Fibroblast of skin of left biceps (primary cell): ENCODE measurements around the gene CBARP.
A peak's percentile ranks its signal among the peaks of the same experiment; 100 is the strongest.

Source experiments
- DNase-seq, 2 experiments: peaks; one replicate each; pipeline ENCODE4 v3.0.0-alpha.2; 2013; ENCODE audit warnings: low read depth in 2 of 2

CBARP gene

GRCh38 chr19:1275260-1275975, 37.6 kb upstream of the CBARP start, which contains the start of gene FAM174C:
TSS of gene FAM174C (plus strand) at chr19:1275530. CDS start at chr19:1275550, 20 bp downstream.
- peak; percentile 91 to 92 for DNase-seq

DNA sequence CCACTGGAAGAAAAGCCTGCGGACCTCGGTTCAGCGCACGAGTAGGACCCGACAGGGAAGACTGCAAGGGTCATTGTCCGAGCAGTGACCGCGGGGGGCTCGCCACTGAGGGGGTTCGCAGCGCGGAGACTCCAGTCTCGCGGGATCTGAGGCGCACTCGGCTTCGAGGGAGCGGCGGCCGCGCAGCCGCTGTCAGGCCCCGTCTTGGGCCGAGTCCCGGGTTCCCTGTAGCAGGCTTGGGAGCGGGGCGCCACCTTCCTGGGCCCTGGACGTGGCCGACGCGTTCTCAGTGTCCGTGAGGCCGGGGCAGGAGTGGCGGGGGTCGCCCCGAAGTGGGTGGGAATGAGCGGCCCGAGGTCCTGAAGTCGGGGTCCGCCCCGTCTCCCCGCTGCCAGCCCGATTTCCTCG, 37.1 kb upstream of the CBARP start:
- DNase-seq, result no peak

- DNase-seq, result no peak
Measured at GRCh38 chr19:1274081-1274851, 36.5 kb upstream of the CBARP start.

DNA sequence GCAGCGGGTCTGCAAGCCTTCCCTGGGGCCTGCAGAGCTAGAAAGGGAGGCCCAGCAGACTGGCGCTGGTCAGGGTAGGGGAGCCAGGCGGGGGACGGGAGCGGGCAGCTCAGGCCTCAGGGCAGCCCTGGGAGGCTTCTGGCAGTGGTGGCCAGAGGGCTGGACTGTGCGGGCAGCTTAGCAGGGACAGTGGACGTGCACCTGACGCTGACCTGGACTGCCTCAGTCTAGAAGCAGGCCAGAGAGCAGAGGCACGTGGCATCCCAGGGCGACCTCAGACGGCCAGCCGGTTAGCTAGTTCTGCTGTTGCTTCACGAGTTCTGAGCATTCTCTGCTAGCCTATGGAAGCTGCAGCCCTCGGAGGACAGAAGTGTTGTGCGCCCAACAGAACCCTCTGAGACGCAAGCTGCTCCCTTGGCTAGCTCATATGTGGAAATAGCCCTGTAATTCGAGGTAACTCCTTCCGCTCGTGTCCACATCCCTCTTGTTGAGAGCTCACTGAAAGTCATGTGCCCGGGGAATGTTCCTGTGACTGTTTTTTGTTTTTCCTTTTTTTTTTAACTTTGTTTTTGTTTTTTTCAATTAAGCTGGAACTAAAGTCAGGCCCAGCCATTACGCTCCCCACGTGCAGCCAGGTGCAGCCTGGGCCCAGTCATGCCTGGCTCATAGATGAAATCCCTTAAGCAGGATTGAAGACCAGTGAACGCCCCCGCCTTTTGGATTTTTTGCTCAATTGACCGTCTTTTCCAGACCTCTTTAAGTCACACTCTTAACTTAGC, 35.6 kb upstream of the CBARP start:
- no peak for DNase-seq

- DNase-seq, result no peak
Measured at GRCh38 chr19:1272423-1273262, 34.8 kb upstream of the CBARP start.

DNA sequence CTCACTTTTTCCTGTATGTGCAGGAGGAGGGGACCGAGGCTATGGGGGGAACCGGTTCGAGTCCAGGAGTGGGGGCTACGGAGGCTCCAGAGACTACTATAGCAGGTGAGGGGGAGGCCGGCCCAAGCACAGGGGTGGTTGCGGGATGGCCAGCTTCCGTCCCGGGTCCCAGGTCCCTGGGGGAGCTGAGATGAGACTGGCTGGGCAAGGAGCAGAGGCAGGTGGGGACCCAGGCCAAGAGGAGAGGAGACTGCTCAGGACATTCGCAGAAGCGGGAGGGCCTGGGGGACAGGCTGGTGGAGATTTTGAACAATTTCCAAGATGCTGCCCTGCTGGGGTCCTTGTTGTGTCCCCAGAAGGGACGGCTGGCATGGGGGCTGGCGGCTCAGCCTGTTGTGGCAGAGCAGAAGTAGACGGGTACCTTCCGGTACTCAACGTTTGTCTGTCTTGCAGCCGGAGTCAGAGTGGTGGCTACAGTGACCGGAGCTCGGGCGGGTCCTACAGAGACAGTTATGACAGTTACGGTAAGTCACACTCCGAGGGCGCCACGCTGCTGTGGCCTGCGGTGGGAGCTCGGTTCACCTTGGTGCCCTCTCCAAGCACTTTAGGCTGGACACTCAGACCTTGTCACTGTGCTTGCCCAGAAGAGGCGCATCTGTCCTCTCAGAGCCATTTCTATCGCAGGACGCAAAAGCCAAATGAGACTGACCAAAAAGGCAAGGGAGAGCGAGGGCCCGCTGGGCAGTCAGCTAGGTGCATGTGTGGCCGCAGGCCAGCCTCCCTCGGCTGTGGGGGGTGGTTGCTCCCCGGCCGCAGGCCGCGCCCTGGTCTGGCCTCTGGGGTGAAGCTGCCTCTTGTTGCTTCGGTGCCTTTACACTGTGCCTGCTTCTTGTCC, 34.0 kb upstream of the CBARP start:
- no peak for DNase-seq

GRCh38 chr19:1270854-1271527, 33.2 kb upstream of the CBARP start:
- DNase-seq, result no peak

DNA sequence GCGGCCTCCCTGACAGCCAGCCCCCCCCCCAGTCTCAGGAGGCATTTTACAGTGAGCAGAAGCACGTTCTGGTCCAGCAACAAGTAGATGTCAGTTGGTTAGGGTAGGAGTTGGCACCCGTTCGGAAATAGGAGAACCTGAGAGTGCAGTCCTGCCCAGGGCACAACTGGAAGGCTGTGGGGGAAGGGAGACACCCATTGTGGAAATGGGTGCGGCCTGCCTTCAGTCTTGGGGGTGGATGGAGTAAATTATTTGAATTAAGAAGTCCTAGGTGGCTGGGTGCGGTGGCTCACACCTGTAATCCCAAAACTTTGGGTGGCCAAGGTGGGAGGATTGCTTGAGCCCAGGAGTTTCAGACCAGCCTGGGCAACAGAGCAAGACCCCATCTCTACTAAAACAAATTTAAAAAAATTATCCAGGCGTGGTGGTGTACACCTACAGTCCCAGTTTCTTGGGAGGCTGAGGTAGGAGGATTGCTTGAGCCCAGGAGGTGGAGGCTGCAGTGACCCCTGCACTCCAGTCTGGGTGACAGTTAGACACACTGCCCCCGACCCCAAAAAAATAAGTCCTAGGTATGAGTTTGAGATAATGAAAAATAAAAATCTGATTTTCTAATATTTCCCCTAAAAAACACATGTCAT, 32.5 kb upstream of the CBARP start:
- DNase-seq, result no peak

GRCh38 chr19:1269478-1270212, 31.8 kb upstream of the CBARP start:
- DNase-seq, result peak in 1 of 2 experiments; percentile 61

- peak; percentile 98 for DNase-seq
Measured at GRCh38 chr19:1269065-1269477, 31.3 kb upstream of the CBARP start, which contains the start of gene CIRBP. TSS of gene CIRBP (plus strand) at chr19:1269332. CDS start at chr19:1270934, 1,602 bp downstream.

DNA sequence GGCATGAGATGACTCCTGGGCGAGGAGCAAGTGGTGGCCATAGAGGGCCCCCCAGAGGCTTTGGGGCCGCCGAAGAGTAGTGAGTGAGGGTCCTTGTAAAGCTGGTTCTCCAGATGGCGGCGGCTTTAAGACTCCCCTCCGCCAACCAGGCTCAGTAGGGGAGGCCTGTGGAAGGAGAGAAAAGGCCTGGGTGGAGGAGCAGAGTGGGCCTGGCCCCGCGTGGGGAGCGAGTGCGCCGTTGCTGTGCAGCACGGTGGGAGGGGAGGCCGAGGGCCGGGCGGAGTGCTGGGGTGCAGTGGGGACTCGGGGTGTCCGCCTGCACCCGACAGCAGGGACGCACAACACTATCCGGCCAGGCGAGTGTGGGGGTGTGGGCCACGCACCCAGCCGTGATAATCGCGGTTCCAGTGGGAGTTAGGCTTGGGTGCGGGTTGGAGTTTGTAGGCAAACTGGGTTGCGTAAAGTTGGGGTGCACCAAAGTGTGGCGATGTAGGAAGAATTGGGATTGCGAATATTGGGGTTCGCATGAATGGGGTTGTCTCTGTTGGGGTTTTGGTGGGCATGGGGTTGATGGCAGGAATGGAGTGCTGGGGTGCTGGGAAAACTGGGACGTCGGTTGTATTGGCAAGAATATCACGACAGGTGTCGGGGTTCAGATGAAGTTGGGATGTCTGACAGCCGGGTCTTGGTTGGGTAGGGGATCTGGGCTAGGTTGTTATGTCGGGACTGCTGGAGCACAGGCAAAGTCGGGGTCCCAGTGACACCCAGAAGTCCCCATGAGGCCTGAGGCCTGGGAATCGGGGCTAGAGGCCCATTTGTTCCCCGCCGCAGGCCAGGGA, 30.6 kb upstream of the CBARP start:
- DNase-seq, result no peak

GRCh38 chr19:1267477-1268225, 29.8 kb upstream of the CBARP start:
- no peak for DNase-seq

GRCh38 chr19:1266916-1267476, 29.2 kb upstream of the CBARP start:
- no peak for DNase-seq

DNA sequence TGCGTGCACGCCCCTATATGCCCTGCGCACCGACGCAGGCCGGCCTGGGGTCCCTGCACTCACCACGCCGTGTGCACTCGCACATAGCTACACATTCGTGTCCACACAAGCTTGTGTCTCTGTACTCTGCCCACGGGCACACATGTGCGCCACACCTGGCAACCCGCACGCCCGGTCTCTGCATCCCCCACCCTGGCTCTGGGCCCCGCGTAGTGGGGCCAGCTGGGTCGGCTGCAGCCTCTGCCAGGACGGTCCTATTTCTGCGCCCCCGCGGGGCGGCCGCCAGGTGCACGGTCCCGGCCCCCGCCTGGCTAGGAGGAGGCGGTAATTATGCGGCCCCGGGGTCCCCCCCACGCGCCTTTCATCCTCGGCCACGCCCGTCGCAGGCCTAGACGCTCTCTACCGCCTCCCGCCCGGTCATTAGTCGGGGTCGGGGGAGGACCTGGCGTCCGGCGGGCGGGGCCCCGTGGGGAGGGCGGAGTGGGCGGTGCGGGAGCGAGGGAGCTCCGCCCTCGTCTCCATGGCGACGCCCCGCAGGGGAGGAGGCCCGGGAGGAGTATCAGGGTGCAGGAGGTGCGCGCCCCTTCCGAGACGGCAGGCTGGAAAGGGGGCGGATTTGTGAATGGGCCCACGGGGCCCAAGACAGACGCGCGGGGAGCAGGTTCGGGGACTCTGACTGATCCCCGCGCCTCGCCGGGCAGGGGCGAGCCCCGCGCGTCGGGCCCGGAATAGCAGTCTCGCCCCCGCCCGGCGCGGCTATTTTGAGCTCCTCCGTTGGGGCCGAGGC, 28.5 kb upstream of the CBARP start:
- DNase-seq, result no peak

DNA sequence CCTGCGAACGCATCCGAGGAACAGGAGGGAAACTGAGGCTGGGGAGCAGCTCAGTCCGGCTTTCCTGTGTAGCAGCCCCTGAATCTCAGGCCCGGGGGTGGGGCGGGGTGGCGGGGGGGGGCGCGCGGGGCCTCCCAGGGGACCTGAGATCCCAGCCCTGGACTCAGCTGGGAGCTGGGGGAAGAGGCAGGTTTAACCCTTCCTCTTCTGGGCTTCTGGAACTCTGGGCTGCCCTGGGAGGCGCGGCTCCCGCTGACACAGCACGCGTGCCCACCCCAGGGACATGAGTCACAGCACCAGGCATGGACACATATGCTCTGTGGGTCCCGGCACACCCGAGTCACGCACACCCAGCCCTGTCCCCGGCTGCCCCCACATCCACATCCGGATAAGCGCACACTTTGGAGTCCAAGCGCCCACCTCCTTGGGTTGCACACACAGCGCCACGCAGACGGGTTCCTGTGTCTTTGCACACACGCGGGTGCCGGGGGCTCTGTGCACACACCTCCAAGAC, 27.9 kb upstream of the CBARP start:
- DNase-seq, result no peak
